Stimulated activated CD8-positive, alpha-beta memory T cell treated with anti-CD3 and anti-CD28 coated beads, Interleukin-4, amount 100 ng/mL, for 1 hour (primary cell): Measurements from ENCODE around the gene PRKAR2A.
"Not testable (repeated sequence)": the region's sequence is repeated elsewhere in the genome, so short reads cannot be mapped to it uniquely, and the experiment has no call there.

ENCODE experiments used
- DNase-seq, 2 donors: peaks; one replicate each; pipeline ENCODE4 v3.0.0-alpha.2; 2020; ENCODE audit warnings: low read depth in 2 of 2, low spot score in 1 of 2

Gene PRKAR2A

GRCh38 chr3:48837163-48837562 is 10.5 kb downstream of the PRKAR2A start:
- DNase-seq = no peak

GRCh38 chr3:48835650-48836366 is 11.9 kb downstream of the PRKAR2A start:
- no peak for DNase-seq

- no peak for DNase-seq
Measured at GRCh38 chr3:48832684-48833083, 15.0 kb downstream of the PRKAR2A start.

- no peak for DNase-seq
Measured at GRCh38 chr3:48830715-48831114, 17.0 kb downstream of the PRKAR2A start.

GRCh38 chr3:48829525-48829924 is 18.1 kb downstream of the PRKAR2A start:
- not testable (repeated sequence) for DNase-seq

GRCh38 chr3:48827874-48828273 is 19.8 kb downstream of the PRKAR2A start:
- not testable (repeated sequence) for DNase-seq

GRCh38 chr3:48826451-48826850 is 21.2 kb downstream of the PRKAR2A start:
- no peak for DNase-seq

DNA sequence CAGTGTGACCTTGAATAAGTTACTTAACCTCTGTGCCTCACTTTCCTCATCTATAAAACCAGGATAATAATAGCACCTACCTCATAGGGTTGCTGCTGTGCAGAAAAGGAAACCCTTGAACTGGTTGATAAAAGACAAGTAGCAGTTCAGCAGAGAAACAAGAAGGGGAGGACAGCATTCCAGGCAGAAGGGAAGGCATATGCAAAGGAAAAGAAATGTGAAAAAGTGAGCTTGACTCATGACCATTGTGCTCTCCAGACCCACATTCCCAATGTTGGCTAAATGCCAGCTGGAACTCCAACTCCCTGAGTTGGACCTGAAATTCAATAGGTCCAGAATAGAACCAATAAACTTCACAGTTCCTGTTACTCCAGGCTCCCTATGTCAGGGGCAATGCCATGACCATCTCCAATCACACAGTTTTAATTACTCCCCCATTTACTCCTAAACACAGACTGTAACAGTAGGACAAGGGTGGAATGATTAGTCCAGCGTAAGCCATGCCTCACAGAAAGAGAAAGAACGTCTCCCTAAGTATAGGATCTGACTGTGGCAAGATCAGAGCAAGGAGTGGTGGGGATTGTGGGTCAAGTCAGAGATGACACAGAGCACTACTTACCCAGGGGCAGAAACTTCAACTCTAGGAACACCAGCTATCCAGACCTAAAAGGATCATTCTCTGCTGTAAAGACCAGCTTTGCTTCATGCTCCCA is 26.9 kb downstream of the PRKAR2A start:
- DNase-seq = no peak

- DNase-seq = no peak
Measured at GRCh38 chr3:48819234-48820221, 28.1 kb downstream of the PRKAR2A start.

- no peak for DNase-seq
Measured at GRCh38 chr3:48811524-48811923, 36.1 kb downstream of the PRKAR2A start.

GRCh38 chr3:48804930-48805329 is 42.7 kb downstream of the PRKAR2A start:
- no peak for DNase-seq

DNA sequence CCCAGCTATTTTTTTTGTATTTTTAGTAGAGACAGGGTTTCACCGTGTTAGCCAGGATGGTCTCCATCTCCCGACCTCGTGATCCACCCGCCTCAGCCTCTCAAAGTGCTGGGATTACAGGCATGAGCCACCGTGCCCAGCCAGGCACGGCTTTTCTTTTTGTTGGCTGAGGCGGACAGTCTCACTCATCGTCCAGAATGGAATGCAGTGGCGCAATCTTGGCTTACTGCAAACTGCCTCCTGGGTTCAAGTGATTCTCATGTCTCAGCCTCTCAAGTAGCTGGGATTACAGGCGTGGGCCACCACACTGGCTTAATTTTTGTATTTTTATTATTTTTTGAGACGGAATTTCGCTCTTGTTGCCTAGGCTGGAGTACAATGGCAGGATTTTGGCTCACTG is 46.8 kb downstream of the PRKAR2A start:
- not testable (repeated sequence) for DNase-seq

- DNase-seq = no peak
Measured at GRCh38 chr3:48798998-48799397, 48.7 kb downstream of the PRKAR2A start.

DNA sequence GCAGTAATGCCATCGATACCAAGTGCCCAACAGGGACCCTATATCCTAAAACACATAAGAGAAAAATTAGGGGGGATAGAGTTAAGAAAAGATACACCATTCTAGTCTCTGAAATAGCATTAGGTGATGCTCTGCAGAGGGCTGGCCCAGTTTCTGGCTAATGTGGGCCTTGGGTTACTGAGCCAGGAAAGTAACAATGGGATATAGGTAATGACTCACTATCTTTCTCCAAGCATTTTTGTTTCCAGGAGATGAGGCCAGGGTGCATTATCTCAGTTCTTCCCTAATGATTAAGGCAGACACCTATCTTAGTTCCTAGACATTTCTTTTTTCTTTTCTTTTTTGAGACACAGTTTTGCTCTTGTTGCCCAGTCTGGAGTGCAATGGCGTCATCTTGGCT is 50.0 kb downstream of the PRKAR2A start:
- DNase-seq = no peak

DNA sequence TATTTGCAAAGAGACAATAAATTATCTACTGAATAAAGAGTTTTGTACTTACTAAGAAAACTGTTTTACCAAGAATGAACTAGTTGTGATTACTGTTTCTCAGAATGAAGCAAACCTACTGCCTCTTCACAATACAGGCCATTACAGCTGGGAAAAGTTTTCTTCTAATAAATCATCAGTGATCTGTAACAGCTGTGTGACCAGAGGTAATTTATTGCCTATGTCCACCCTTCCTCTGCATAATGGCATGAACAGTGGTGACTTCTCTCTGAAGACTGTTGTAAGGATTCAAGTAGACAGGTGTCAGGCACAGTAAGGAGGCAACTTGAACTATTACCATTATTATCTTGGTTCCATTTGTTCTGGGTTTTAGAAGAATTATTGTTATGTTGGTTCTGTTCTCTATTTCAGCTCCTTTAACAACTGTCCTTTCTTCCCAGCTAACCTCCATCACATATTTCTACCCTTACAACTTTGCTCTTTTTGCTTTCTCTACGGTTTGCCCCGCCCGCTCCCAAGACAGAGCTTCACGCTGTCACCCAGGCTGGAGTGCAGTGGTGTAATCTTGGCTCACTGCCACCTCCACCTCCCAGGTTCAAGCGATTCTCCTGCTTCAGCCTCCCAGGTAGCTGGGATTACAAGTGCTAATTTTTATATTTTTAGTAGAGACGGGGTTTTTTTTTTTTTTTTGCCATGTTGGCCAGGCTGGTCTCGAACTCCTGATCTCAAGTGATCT is 51.5 kb downstream of the PRKAR2A start:
- DNase-seq = no peak

- not testable (repeated sequence) for DNase-seq
Measured at GRCh38 chr3:48793484-48793883, 54.2 kb downstream of the PRKAR2A start.

DNA sequence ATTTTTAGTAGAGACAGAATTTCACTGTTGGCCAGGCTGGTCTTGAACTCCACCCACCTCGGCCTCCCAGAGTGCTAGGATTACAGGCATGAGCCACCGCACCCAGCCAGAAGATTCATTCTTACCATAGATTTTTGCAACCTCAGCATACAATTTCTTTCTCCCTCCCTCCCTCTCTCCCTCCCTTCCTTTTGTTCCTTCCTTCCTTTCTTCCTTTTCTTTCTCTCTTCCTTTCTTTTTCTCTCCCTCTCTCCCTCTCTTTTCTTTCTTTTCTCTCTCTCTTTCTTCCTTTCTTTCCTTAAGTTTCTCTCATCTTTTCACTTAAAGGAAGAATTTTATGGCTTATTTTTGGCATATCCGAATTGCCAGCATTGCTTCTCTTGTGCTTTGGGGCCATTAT is 58.0 kb downstream of the PRKAR2A start:
- no peak for DNase-seq

- DNase-seq = no peak
Measured at GRCh38 chr3:48788544-48789162, 59.0 kb downstream of the PRKAR2A start.

GRCh38 chr3:48784426-48785120 is 63.1 kb downstream of the PRKAR2A start:
- no peak for DNase-seq

- DNase-seq = no peak
Measured at GRCh38 chr3:48783304-48783703, 64.4 kb downstream of the PRKAR2A start.
